Ascending aorta (tissue), 2 donors: ENCODE results near the gene CAMTA1. TPM values are rescaled to one million over a fixed set of nuclear protein-coding genes. Genes with fewer than 3 reads are reported as not detected.

Experiments
- DNase-seq, 2 donors: peaks; one replicate each; pipeline ENCODE4 v3.0.0-alpha.2; 2019; ENCODE audit warnings: low spot score in 2 of 2
- H3K27ac ChIP-seq, 2 donors: fragments of 200-600 bp; sonication (generic); one replicate each; pipeline ENCODE4 v1.5.1; 2016 to 2017; ENCODE audit warnings: mild to moderate bottlenecking in 1 of 2
- H3K27me3 ChIP-seq: fragments of 200-600 bp; sonication (generic); one replicate; pipeline ENCODE4 v1.5.1; 2017
- H3K36me3 ChIP-seq, 2 donors: fragments of 200-600 bp; sonication (generic); one replicate each; pipeline ENCODE4 v1.5.1; 2016
- H3K4me1 ChIP-seq, 2 donors: fragments of 200-600 bp; sonication (generic); one replicate each; pipeline ENCODE4 v1.5.1; 2016 to 2017; ENCODE audit warnings: mild to moderate bottlenecking in 1 of 2
- H3K4me3 ChIP-seq, 2 donors: fragments of 200-600 bp; sonication (generic); one replicate each; pipeline ENCODE4 v1.5.1; 2016 to 2017; ENCODE audit warnings: mild to moderate bottlenecking in 1 of 2
- H3K9me3 ChIP-seq, 2 donors: fragments of 200-600 bp; sonication (generic); one replicate each; pipeline ENCODE4 v1.5.1; 2016
- intact Hi-C: fragments of 100-400 bp; cut with DNase I; formaldehyde crosslinking; loops from one replicate; pipeline ENCODE4 v1.15.1; 2023
- total RNA-seq: library from RNA; depleted of rRNA; stranded (reverse); fragments of >200 nt; gene quantifications from one replicate; pipeline ENCODE4 v1.1.0, GENCODE V29; 2016
- TF ChIP-seq, protein P1 (sequence below), 3 experiments: fragments of 200-600 bp in 2 of 3; fragments of 450-650 bp in 1 of 3; sonication (generic) in 2 of 3; IDR thresholded peaks; one replicate each; pipeline ENCODE4 v1.5.1; 2016 to 2019; ENCODE audit warnings: antibody characterized with exemption in 3 of 3, mild to moderate bottlenecking in 1 of 3, moderate library complexity in 1 of 3

Gene CAMTA1
- total RNA-seq, 1 donor from 2014 or later = 53.3 TPM

DNA sequence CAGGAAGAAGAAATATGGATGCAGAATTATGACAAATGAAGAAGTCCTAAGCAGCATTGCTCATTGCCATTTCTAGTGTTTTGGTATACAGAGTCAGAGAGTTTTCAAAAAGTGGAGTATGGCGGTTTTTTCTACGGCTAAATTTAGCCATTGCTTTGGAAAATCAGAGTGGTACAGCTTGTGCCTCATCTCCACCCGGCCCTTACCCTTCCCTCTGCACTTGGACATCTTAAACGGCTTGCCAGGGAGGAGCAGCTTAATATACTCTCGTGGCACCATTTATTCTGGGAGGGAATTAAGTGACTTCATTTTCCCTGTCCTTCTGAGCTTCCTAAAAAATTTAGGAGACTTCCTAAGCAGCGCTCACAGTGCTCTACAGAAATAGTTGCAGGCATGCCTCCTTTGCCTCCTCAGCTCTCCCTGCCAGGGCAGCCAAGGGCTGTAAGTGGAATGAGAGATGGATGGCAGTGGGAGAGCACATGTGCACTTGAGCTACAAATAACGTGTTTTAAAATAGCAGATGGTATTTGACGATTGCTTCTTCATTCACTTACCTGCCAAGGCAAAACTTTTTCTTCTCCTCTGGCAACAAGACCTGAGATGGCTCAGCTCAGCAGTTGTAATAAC lies 934.3 kb downstream of the CAMTA1 start:
- intact Hi-C loops = no loop called here
- TF ChIP-seq, protein P1, sequence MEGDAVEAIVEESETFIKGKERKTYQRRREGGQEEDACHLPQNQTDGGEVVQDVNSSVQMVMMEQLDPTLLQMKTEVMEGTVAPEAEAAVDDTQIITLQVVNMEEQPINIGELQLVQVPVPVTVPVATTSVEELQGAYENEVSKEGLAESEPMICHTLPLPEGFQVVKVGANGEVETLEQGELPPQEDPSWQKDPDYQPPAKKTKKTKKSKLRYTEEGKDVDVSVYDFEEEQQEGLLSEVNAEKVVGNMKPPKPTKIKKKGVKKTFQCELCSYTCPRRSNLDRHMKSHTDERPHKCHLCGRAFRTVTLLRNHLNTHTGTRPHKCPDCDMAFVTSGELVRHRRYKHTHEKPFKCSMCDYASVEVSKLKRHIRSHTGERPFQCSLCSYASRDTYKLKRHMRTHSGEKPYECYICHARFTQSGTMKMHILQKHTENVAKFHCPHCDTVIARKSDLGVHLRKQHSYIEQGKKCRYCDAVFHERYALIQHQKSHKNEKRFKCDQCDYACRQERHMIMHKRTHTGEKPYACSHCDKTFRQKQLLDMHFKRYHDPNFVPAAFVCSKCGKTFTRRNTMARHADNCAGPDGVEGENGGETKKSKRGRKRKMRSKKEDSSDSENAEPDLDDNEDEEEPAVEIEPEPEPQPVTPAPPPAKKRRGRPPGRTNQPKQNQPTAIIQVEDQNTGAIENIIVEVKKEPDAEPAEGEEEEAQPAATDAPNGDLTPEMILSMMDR (IDR thresholded peaks at IDR 0.05) = no peak
- Histone ChIP-seq H3K27ac (no peak overlapping the region), H3K27me3 (no peaks in the 10 kb centered on the region), H3K9me3 (no peaks in the 10 kb centered on the region), H3K4me3 (no peak overlapping the region), H3K36me3 (no peaks in the 10 kb centered on the region), H3K4me1 (no peaks in the 10 kb centered on the region)
- DNase-seq = no peak

DNA sequence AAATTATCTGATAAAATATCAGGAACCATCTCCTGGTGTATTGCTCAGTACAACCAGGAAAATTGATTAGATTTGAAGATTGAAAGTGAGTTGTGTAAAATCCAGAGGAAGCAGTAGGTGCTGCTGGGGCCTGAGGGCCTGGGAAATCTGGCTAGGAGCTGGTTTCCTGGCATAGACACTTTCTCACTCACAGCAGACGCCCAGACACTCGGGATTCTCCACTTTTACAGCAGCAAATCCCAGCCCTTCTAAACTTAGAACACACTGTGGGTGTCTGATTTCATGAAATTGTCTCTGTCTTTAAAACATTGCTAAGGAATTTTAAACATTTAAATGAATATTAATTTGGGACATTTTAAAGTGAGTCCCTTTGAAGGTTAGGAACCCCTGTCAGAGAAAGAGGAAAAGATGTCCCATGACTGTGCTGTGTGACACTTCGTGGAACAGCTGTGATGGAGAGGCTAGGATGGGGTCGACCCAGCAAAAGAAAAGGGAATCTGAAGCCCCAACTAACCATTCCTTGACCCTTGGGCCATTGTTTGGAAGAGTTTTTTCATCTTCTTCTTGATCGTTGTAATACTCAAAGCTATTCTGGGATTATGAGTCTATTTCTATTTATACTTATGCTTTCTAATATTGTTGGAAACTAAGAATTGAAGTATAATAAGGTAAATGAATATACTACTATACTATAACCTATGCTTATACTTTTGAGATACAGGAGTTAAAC lies 936.9 kb downstream of the CAMTA1 start:
- Histone ChIP-seq H3K9me3 (no peaks in the 10 kb centered on the region), H3K4me3 (no peak overlapping the region), H3K27me3 (no peaks in the 10 kb centered on the region), H3K36me3 (no peaks in the 10 kb centered on the region), H3K27ac (no peak overlapping the region), H3K4me1 (no peaks in the 10 kb centered on the region)
- intact Hi-C loops = no loop called here
- TF ChIP-seq, protein P1 (IDR thresholded peaks at IDR 0.05) = no peak
- DNase-seq = no peak

DNA sequence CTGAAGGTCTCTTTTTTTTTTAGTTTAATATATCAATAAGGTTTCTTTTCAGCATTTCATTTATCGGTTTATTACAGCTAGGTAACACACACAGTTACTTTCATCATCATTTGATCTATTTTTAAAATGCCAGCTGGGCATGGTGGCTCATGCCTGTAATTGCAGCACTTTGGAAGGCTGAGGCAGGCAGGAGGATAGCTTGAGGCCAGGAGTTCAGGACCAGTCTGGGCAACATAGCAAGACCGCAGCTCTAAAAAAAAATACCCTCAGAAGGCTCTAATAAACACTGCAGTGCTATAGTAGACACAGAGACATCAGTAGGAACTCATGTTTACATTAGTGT lies 937.4 kb downstream of the CAMTA1 start:
- H3K9me3 ChIP-seq = no peaks in the 10 kb centered on the region
- H3K27ac ChIP-seq = no peak overlapping the region
- DNase-seq = no peak
- H3K36me3 ChIP-seq = no peaks in the 10 kb centered on the region
- H3K4me1 ChIP-seq = no peaks in the 10 kb centered on the region
- no peak overlapping the region for H3K4me3 ChIP-seq
- no peaks in the 10 kb centered on the region for H3K27me3 ChIP-seq
- intact Hi-C loops = no loop called here
- TF ChIP-seq, protein P1 (IDR thresholded peaks at IDR 0.05) = no peak

DNA sequence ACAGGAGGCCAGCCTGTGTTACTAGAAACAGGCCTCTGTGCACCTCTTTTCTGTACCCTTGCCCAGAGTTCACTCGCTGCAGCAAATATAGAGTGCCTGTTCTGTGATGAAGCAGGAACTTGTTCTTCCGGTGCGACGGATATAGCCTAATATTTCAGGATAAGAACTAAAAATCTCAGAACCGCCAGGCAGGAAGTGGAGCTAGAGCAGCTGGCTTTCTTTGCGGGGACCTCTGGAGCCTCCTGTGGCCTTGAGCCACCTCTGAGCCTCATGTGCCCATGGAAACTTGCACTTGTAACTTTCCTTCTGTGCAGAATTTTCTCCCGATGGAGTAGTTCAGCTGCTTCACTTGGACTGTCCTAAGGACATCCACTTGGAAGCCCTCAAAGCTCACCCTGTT lies 941.4 kb downstream of the CAMTA1 start:
- Histone ChIP-seq H3K9me3 (no peaks in the 10 kb centered on the region), H3K36me3 (no peaks in the 10 kb centered on the region), H3K4me1 (no peaks in the 10 kb centered on the region), H3K27ac (no peak overlapping the region), H3K4me3 (no peak overlapping the region), H3K27me3 (no peaks in the 10 kb centered on the region)
- TF ChIP-seq, protein P1 (IDR thresholded peaks at IDR 0.05) = no peak
- intact Hi-C loops = no loop called here
- no peak for DNase-seq

DNA sequence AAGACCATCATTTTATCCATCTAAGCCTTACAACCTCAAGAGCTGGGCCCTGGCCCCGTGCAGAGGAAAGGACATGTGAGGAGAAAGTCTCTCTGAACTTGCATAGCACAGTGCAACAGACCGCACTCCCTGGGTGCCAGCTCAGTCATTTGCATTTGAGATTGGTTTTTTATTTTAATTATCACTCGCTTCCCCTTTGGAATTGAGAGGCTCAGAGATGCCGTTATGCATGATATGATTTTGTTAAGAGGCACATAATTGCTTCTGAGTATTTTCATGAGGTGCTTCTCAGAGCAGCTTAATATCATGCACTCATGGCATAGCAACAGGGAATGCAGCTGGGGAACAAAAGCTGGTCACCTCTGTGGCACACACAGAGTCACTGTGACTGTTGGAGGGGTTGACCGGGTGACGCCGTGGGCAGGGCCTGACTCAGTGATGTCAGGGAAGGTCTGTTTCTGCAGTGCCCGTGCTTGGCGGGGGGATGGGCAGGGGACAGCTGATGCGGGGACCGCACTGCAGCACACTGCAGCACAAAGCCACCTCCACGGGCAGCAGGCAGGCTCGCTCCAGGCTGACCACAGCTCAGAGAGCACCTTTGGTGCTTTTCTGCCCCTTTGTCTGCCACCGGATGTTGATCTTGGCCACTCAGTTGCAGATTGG lies 942.7 kb downstream of the CAMTA1 start:
- Histone ChIP-seq H3K27ac (no peak overlapping the region), H3K4me3 (no peak overlapping the region), H3K9me3 (no peaks in the 10 kb centered on the region), H3K4me1 (no peaks in the 10 kb centered on the region), H3K27me3 (no peaks in the 10 kb centered on the region), H3K36me3 (no peaks in the 10 kb centered on the region)
- no peak for DNase-seq
- intact Hi-C loops = no loop called here
- TF ChIP-seq, protein P1 (IDR thresholded peaks at IDR 0.05) = no peak
